GM21515 (cell line): Measurements from ENCODE around the gene PTPN7.

ENCODE experiments used
- ATAC-seq: cut with Tn5 transposase; IDR thresholded peaks from one replicate; pipeline ENCODE4 v1.9.1; 2021; ENCODE audit not compliant: unreplicated experiment

Gene PTPN7

DNA sequence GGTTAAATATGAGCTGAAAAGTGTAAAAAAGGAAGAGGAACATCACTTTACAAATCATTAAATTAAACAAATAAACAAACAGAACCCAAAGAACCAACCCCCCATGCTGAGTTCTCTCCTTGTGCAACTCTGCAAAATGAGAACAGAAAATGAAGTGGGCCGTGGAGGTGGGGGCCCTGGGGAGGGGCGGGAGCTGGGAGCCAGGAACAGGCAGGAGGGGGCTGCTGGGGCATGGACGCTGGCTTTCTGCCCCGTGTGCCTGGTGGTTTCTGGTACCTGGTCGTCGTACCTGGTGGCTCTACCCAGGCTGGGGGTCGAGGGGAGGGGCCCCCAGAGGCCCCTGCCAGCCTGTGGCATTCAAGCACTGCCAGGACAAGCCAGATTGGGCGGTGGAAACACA, 26.9 kb downstream of the PTPN7 start:
- no peak for ATAC-seq

DNA sequence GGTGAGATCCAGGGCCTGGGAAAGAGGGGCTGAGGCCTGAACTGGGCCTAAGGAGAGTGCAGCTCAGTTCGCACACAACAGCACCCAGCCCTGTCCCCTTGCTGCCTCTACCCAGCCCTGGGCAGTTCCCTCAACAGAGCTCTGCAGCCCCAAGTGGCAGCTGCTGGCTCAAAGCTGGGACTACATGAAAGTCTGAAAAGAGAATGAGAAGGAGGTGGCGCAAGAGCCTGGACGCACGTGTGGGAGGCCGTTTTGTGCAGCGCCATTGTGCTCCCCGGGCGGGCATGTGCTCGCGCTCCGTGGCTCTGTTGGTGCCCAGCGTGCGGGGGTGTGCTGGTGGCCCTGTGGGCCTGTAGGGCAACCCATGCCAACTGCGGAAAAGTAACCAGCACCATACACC, 27.4 kb downstream of the PTPN7 start:
- ATAC-seq, result no peak

DNA sequence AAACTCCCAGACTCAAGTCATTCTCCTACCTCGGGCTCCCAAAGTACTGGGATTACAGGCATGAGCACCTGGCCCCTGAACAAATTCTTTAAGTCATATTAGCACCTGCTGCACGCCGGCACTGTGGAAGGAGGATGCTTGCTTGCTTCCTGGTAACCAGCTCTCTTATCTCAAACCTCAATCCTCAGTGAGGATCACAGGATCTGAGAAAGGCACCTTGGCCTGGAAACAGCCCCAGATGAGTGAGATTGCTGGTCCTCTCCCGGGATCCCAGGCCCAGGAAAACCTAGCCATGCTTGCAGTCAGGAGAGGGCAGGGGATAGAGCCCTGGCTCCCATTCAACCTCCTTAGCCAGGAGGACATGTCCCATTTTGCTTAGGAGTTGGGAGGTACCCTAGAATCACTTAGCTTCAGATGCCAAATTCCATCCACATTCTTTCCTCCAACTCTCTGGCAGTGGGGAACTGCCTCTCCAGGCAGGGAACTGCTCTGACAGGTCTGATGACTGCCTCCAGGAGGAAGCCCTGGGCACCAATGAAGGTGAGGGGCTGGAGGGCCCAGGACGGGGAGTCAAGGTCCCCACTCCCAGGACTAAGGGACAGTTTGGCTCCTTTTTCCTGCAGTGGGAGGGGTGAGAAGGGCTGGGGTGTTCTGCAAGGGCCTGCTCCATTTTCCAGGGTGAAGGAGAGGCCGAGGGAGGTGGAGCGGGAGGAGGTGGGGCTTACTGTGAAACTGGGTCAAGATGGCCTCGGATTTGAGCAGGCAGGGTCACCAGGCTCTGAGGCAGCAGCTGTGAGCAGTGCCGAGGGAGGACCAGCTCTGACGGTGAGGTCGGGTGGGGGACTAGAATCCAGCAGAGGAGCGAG, 28.2 kb downstream of the PTPN7 start:
- no peak for ATAC-seq

DNA sequence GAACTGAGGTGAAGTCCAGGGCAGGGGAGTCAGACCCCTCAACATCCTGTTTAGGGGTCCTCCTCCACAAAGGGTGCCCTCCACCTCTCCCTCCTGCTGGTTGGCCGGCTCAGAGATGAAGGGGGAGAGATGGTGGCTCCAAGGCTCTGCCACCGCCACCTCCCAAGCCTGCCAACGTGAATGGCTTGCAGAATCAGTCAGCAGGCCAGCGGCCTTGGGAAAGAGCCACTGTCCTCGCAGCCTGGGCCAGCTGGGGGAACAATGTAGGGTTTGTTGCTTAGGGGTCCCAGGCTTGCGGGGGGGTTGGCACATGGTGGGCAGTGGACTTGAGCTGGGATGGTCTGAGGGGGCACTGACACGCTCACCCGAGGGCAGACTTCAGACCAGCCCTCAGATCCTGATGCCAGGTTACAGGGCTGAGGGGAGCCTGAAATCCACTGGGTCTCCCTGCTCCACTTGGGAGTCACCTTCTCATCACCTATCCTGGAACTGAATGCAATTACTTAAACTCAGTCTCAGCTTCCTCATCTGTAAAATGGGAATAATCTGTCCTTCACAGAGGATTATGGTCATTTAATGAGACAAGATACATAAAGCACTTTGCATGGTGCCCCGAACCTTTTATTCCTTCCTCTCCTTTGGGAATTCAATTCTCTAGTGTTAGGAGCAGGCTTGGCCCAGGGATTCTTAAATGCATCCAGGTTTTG, 29.4 kb downstream of the PTPN7 start:
- no peak for ATAC-seq

DNA sequence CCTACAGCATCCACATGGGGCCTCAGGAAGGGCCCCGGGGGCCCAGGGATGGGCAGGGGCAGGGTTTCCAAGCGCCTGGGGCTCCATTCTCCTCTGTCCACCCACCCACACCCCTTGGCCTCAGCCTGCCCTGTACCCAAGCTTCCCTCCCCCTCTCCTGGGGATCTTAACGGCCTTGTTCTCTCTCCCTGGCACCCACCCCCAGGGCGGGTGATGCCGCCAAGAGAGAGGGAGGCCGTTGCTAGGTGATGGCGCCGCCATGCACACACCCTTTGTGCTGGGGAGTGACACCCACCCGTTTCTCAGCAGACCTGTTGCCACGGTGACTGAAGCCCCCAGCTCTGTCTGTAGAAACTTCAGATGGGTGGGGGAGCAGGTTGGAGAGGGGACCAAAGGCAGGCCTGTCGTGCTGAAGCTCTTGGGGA, 30.1 kb downstream of the PTPN7 start:
- ATAC-seq, result no peak

DNA sequence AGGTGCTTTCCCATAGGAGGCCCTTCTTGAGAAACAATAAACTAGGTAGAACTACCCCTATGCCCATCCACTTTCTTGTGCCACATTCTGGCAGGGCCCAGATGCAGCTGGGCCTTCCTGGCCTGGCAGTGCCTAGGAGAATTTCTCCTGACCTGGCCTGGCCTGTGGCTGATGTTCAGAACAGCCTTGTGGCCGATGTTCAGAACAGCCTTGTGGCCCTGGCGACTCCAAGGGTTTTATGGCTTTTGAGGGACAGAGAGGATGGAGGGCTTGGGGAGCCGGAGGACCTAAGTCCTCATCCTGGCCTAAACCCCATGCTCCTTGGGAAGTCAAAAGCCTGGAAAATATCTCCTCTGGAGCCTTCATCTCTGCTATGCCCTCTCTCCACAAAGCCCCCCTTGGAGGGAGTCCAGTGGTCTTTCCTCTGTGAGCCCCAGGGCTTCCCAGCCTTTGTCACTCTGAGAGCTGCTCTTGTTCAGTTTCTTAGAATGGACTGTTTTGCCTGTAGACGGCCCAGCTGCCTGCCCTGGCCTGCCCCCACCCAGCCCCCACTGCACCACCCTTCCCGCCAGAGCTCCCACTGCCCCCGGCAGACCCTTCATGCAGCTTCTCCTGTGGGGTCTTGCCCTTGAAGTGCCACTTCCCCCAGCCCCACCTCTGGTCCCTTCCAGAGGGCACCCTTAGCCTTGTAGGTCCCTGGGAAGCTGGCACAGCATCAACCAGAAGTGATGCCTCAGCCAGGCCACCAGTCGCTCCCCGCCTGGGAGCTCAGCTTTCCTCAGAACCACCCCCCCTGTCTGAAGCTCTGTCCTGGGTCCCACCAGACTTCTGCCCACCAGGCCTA, 30.7 kb downstream of the PTPN7 start:
- no peak for ATAC-seq

DNA sequence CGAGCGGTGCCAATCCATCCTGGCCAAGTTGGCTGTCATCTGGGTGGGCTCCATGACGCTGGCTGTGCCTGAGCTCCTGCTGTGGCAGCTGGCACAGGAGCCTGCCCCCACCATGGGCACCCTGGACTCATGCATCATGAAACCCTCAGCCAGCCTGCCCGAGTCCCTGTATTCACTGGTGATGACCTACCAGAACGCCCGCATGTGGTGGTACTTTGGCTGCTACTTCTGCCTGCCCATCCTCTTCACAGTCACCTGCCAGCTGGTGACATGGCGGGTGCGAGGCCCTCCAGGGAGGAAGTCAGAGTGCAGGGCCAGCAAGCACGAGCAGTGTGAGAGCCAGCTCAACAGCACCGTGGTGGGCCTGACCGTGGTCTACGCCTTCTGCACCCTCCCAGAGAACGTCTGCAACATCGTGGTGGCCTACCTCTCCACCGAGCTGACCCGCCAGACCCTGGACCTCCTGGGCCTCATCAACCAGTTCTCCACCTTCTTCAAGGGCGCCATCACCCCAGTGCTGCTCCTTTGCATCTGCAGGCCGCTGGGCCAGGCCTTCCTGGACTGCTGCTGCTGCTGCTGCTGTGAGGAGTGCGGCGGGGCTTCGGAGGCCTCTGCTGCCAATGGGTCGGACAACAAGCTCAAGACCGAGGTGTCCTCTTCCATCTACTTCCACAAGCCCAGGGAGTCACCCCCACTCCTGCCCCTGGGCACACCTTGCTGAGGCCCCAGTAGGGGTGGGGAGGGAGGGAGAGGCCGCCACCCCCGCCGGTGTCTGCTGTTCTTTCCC, 32.4 kb downstream of the PTPN7 start:
- ATAC-seq, result no peak

DNA sequence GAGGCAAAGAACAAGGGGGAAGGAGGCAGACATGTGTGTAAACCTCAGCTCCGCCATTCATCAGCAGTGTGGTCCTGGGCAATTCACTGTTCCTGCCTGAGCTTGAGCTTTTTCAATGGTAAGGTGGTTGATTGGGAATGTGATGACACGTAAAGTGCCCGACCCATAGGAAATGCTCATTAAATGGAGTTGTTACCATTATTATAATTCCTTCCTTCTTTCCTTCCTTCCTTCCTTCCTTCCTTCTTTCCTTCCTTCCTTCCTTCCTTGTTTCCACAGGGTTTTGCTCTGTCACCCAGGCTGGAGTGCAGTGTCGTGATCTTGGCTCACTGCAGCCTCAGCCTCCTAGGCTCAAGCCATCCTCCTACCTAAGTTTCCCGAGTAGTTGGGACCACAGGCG, 33.3 kb downstream of the PTPN7 start:
- no peak for ATAC-seq

DNA sequence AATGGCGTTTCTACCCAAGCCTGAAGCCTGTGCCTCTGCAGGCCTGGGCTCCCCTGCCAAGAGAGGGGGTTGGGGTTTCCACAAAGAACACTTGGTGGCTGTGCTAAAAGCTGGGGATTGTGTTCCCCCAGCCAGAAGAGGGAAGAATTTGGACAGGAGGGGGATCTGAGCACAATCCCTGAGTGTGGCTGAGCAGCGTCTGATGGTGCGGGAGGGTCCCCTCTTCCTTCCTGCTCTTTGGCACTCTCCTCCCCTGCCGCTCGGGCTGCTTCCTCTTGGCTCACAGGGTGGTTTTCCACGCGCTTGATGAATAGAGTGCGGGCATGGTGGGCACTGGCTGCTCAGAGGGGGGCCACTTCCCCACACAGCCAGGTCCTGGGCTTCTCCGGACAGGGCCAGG, 34.0 kb downstream of the PTPN7 start:
- ATAC-seq, result no peak

DNA sequence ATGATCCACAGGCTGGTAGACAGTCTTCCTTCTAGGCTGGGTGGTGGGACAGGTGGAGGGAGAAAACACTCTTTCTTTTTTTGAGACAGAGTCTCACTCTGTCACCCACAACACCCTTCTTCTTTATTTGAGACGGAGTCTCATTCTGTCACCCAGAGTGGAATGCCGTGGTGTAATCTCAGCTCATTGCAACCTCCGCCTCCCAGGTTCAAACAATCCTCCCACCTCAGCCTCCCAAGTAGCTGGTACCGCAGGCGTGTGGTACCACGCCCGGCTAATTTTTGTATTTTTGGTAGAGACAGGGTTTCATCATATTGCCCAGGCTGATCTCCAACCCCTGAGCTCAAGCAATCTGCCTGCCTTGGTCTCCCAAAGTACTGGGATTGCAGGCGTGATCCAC, 34.8 kb downstream of the PTPN7 start:
- no peak for ATAC-seq

DNA sequence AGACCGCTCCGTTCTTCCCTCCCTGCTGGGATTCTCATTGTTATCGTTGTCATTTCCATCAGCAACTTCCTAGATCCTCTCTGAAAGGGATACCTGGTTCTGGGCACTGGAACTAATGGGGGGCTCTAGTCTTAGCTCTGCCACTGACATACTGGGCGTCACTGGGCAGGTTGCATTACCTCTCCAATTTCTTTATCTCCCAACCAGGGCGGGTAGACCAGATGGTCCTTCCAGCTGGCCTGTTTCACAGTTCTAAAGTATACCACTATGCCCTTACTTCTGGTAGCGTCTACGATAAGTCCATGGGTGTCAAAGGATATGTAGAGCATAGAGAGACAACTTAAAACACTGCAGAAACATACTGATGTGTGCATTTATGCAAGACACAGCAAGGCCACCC, 36.3 kb downstream of the PTPN7 start:
- ATAC-seq, result no peak

DNA sequence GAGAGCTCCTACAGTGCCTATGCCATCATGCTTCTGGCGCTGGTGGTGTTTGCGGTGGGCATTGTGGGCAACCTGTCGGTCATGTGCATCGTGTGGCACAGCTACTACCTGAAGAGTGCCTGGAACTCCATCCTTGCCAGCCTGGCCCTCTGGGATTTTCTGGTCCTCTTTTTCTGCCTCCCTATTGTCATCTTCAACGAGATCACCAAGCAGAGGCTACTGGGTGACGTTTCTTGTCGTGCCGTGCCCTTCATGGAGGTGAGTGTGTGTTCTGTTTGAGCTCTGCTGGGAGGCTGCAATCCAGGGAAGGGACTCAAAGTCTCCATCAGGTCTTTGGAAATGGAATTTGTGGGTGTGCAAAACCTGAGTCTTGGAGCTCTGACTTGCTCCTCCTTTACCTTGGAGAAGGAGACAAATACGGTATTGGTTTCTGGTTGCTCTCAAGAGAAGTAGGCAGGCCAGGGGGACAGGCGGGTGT, 37.0 kb downstream of the PTPN7 start:
- no peak for ATAC-seq

DNA sequence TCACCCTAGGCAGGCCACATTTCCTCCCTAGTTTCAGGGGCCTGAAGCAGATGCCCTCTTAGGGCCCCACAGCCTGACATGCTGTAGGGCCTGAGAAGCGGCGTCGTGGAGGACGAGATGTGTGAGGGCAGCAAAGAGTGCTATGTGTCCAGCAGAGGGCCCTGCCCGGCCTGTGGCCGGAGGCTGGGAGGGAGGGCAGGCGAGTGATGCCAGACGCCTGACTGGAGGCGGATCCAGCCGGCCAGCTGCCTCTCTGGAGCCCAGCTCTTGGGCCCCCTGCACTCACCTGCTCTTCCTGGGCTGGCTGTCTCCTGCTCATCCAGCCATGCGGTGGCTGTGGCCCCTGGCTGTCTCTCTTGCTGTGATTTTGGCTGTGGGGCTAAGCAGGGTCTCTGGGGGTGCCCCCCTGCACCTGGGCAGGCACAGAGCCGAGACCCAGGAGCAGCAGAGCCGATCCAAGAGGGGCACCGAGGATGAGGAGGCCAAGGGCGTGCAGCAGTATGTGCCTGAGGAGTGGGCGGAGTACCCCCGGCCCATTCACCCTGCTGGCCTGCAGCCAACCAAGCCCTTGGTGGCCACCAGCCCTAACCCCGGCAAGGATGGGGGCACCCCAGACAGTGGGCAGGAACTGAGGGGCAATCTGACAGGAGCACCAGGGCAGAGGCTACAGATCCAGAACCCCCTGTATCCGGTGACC, 37.6 kb downstream of the PTPN7 start, which contains the start of gene GPR37L1:
TSS of gene GPR37L1 (plus strand) at position 279 of the 697 bp plus-strand sequence. CDS start at position 326, 47 bp downstream.
- ATAC-seq, result no peak

DNA sequence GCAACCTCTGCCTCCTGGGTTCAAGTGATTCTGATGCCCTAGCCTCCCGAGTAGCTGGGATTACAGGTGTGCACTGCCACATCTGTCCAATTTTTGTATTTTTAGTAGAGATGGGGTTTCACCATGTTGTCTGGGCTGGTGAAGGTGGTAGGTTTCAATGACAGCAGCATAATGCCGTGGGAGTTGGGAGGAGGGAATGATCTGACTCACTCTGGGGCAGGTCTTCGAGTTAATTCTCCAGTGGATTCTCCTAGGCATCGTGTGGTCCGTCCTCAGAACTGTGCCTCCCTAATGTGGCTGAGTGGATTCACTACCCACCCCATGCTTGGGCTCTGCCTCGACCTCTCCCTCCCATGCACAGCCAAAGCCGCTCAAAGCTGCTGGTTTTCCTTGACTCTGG, 39.4 kb downstream of the PTPN7 start:
- ATAC-seq, result no peak

DNA sequence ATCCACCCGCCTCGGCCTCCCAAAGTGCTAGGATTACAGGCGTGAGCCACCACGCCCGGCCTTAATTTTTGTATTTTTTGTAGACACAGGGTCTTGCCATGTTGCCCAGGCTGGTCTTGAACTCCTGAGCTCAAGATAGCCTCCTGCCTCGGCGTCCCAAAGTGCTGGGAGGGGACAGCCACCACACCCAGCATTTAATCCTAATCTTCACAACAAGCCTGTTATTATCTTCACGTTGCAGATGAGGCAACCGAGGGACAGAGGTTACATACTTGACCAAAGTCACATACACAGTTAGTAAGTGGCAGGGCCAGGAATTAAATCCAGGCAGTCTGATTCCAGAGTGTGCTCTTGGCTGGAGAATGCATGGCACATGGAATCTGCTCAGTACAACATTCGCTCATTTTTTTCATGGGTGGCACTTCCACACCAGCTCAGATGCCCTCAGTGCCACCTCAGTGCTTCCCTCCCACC, 42.5 kb downstream of the PTPN7 start:
- ATAC-seq, result no peak

DNA sequence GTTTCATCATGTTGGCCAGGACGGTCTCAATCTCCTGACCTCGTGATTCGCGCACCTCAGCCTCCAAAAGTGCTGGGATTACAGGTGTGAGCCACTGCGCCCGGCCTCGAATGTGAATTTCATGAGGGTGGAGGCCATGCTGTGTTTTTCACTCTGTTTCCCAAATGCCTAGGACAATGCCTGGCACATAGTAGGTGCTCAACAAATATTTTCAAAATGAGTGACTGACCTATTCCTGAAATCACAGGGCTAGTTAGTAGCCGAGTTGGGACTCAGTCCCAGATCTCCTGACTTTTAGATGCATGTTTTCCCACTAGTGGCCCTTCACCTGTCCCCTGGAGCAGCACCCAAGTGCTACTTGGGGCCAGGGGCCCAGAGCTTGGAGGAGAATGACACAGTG, 44.1 kb downstream of the PTPN7 start:
- ATAC-seq, result no peak

DNA sequence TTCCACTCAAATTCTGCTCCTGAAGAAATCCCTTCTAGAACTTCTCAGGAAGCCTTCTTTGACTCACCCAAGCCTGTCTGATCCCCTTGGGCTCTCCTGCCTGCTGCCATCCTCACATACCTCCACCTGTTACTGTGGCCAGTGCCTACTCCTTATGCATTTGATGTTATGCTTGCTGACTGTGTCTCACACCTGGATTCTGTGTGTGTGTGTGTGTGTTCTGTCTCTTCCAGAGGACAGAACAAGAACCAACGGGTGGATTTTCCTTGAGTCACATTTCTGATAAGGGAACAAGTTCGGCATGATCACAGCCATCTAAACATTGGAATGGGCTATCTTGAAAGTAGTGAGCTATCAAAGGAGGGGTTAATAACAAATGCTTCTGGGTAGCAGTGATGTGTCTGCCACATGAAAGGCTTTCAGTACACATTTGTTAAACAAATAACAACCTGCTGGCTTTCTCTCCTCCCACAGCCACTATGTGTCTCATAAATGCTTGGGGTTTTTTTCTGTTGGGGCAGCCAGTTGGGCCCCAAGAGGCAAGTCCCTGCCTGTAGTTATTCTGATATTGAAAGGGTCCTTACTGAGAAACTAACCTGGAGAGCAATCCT, 46.6 kb downstream of the PTPN7 start:
- no peak for ATAC-seq

DNA sequence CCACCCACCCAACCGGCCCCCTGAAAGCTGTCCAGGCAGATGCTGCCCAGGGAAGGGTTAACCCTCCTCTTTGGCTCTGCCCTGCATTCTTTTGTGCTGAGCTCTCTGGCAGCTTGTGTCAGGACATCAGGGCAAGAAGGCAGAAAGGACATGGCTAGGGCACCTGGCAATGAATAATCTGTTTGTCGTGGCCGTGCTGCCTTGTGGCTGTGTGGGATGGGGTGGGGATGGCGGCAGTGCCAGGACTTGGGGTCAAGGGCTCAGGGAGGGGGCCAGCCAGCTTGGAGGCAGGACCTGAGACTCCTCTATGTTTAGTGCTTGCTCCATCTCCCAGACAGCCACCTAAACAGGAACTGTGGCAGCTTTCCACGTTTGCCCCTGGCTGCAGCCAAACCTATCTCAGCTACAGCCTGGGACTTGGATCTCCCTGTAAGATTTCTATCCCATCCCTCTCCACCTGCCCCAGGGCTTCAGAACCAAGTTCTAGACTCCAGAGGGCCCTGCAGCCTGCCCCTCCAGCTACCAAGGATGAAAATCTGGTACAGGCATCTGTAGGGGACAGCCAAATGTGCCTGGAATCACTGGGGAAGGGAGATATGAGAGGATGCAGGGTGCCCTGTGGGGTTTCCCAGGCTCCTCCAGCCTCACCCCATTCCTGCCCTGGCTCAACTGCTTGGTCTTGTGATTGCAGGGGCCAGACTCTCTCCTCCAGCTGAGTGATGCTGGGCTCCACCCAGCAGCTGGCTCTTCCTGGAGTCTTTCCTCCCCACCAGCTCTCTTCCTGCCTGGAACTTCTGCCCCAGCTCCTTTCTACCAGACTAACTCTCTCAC, 47.3 kb downstream of the PTPN7 start:
- no peak for ATAC-seq
